Frontal cortex (tissue), 4 donors: ENCODE data around the gene SORD. TPM values are rescaled to one million over a fixed set of nuclear protein-coding genes. Genes with fewer than 3 reads are reported as not detected.

Source experiments
- DNase-seq, 2 donors: peaks; one replicate each; pipeline ENCODE4 v3.0.0; 2012; ENCODE audit warnings: low spot score in 2 of 2
- FAIRE-seq: peaks from 2 replicates; lab custom pipeline; 2012; peaks lifted over from hg19 to GRCh38; lab: Jason Lieb, UNC
- total RNA-seq: library from RNA; depleted of rRNA; stranded (reverse); fragments of >200 nt; gene quantifications from one replicate; pipeline ENCODE4 v1.2.3, GENCODE V29; 2014
- donor health status: control.
- donor health status: control.
- donor health status: control.

SORD gene
- total RNA-seq, 1 donor from 2014 or later: 4.5 TPM

DNA sequence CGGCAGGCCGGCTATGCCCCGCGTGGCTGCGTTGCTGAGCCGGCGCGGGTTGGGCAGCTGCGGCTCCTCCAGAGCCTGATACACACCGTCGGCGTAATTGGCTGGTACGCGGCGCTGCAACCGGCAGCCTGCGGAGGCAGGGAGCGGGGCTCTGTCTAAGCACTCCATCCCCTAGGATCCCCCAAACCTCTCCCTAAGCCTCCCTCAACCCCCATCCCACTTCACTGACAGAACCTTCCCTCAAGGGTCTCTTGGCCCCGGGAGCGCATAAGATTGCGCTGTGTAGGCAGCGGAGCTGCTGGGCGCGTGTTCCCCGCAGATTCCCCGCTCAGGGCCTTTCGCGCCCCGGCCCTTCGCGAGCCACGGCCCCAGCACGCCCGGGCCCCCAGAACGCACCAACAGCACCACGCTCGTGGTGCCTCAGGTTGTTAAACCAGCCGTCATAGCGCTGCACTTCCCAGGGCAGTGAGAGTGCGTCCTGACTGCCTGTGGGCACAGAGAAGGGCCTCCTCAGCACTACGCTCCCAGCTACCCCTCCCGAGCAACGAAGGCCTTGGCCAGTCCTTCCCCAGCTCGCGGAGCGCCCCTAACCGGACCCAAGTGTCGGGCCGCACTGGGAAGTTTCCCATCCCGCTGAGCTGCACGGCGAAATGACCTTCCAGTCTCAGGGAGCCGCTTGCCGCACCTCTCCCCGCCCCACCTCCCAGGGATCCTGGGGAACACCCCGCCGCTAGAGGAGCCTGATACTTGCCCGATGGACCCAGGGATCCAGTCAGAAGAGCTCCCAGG is 89.8 kb downstream of the SORD start:
- DNase-seq (peak in 1 of 2 donors; percentile 35), FAIRE-seq (no peak)

DNA sequence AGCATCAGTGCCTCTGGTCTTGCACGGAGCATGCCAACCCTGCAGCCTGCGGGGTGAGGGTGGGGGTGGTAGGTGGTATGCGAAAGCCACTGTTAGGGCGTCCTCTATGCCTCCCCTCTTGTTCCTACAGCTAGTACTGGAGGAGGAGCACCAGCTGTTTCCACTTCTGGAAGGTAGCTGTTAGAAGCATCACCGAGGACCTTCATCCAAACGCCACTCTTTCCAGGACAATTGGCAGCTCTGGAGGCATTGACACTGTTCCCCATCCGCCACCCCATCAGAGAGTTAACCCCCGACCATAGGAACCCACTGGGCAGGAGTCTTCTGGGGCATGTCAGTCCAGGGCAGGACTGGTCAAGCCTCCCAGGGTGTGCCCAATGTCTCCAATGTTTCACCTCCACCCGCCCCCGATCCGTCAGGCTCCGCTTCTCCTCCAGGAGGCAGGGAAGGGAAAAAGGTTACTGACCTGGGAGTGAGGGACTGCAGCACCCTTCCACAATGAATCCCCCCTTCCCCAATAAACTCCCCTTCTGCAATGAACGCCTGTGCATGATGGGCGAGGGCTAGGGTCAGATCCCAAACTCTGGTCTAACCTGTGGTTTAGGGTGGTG is 90.5 kb downstream of the SORD start:
- peak in 1 of 2 donors; percentile 35 for DNase-seq
- no peak for FAIRE-seq

GRCh38 chr15:45114076-45114750 is 91.2 kb downstream of the SORD start, which contains the start of the genes DUOX2 and DUOXA2:
Gene DUOX2, minus strand, starts transcription at chr15:45114172. Its CDS starts 761 bp downstream, at chr15:45113411.
Gene DUOXA2, plus strand, starts transcription at chr15:45114326. Its CDS starts 280 bp downstream, at chr15:45114606.
- DNase-seq: peak in 1 of 2 donors; percentile 28
- FAIRE-seq: no peak

DNA sequence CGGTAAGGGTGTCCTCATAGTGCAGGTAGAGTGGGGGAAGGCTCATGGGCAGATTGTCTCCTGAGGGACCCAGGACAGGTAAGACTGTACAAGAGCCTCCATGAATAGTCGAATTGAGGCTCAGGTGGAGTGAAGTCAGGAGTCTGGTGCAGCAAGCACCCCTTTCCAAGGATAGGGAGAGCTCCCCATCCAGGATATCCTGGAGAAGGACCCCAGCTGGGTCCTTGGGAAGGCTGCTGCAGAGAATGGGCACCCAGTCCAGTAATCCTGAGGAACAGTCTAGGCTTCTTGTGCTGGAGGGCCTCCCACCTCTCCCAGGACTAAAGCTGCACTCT is 91.7 kb downstream of the SORD start:
- no peak for FAIRE-seq
- DNase-seq: no peak

DNA sequence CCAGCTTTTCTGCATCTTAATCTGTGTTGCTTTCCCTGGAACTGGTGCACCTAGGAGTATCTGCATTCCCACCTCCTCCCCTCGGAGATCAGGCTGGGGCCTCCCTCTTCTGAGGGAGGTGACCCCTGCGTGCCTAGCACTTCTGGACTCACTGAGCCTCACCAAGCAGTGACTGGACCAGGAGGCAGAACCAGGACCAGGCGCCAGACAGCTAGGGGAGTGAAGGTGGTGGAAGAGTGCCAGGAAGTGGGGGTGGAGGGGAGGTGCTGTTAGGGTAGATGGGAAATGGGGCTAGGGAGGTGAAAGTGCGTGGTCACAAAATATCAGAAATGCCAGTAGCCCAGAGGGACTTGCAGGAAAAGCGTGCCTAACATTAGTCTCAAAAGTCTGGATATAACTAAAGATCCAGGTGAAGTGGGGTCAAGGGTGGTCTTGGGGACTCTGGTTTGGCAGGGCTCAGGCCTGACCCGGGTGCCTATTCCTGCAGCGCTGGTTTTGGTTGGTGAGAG is 92.4 kb downstream of the SORD start:
- DNase-seq (no peak), FAIRE-seq (no peak)

GRCh38 chr15:45116006-45116481 is 93.0 kb downstream of the SORD start:
- FAIRE-seq (no peak), DNase-seq (no peak)

DNA sequence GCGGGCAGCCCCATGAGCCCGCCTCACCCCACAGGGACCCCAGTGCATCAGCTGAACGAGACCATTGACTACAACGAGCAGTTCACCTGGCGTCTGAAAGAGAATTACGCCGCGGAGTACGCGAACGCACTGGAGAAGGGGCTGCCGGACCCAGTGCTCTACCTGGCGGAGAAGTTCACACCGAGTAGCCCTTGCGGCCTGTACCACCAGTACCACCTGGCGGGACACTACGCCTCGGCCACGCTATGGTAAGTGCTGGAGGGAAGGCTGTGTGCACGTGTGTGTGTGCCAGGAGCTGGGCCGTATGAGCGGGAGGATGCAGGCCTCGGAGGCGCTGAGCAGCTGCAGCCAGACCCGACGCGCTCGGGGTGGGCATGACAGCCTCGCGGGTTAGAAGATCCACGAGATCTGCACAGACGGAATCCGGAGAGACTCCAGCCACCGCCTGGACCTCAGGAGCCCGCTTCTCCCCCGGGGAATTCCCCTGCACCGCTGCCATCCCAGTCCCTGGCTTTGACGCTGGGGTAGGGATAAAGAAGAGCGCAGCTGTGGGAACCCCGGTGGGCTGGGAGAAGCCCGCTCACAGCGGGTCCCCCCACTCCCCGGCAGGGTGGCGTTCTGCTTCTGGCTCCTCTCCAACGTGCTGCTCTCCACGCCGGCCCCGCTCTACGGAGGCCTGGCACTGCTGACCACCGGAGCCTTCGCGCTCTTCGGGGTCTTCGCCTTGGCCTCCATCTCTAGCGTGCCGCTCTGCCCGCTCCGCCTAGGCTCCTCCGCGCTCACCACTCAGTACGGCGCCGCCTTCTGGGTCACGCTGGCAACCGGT is 93.7 kb downstream of the SORD start:
- DNase-seq: no peak
- FAIRE-seq: no peak

- DNase-seq (no peak), FAIRE-seq (no peak)
Measured at GRCh38 chr15:45117308-45118130, 94.5 kb downstream of the SORD start.

DNA sequence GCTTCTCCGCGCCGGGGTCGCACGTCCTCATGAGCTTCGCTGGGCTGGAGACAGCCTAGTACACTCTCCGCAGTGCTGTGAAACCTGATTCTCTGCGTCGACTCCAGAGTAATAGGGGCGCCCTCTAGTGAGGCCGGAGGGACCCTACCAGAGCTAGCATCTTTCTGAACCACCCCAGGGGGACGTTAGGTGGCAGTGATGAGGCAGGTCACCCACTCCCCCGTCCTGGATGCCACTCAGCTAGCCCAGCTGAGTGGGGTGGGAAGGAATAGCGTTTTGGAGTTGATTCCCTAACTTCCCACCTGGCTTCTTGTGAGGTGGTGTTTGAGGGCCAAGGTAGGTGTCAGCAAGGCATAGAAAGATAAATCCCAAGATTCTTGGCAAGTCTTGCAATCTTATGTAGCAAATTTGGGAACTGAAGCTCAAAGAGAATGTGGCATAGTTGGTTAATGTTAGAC is 95.2 kb downstream of the SORD start:
- FAIRE-seq (peak; percentile 75), DNase-seq (peak; percentile 80 to 93)

DNA sequence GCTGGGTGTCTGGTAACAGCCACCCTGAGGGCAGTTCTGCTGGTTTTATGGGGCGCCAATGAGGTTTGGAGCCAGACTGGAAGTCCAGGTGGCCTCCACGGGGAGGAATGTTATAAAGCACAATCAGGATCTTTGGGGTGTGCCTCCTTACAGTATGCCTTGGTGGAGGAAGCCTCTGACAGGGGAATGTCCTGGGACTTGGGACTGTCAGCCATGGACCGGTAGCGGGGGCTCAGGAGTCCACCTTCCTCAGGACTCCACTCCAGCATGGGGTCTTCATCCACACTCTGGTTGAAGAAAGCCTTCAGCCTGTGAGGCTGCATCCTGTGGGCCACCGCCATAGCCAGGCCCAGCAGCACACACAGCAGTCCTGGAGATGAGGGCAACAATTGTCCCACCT is 96.0 kb downstream of the SORD start:
- DNase-seq: no peak
- no peak for FAIRE-seq

- DNase-seq (no peak), FAIRE-seq (no peak)
Measured at GRCh38 chr15:45120081-45120972, 97.3 kb downstream of the SORD start.

DNA sequence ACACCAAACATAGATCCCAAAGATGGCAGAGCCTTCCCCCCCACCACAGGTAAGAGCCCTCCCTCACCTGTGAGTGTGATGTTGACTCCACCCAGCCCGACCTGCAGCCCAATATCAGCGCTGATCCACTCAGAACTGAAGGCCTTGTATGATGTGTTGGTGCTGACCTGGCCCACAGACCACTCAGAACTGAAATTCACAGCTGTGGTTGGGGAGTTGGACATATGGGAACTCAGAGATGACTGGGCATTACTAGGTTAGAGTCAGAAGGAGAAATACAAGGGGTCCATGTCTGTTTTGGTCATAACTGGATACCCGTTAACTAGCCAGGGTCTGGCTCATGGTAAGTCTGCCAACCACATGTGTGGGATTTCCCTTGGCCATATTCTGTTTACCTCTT is 98.0 kb downstream of the SORD start:
- FAIRE-seq: no peak
- no peak for DNase-seq

GRCh38 chr15:45121706-45122417 is 98.9 kb downstream of the SORD start:
- FAIRE-seq: no peak
- DNase-seq: no peak

GRCh38 chr15:45122719-45123118 is 99.7 kb downstream of the SORD start:
- no peak for FAIRE-seq

DNA sequence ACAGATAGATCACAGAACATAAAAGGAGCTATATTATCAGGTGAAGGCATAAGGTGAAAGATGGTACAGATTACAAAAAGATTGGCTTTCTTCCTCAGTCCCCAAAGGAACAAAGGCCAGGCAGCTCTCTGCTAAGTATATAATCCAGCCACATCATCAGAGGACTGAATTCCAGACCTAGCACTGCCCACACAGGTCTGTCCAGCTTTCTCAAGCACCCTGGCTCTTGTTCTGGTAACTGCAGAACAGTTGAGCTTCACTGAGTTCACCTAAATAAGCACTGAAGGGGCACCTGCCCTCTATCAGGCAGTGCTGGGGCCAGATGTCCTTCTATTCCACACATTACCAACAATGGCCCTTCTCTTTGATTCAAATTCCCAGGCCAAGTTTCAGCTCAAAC is 100.4 kb downstream of the SORD start:
- DNase-seq (no peak), FAIRE-seq (no peak)

More at GRCh38 chr15:45122719-45123118, 99.7 kb downstream of the SORD start:
- DNase-seq: no peak

- no peak for DNase-seq
- FAIRE-seq: peak; percentile 64
Measured at GRCh38 chr15:45126535-45127158, 103.7 kb downstream of the SORD start.
